Testis (tissue), 3 donors: ENCODE data around the gene PDE4B. TPM values are rescaled to one million over a fixed set of nuclear protein-coding genes. Genes with fewer than 3 reads are reported as not detected.

Source experiments
- DNase-seq: peaks from one replicate; pipeline ENCODE4 v3.0.0-alpha.2; 2019
- H3K27ac ChIP-seq, 2 donors: fragments of 200-600 bp; sonication (generic); one replicate each; pipeline ENCODE4 v1.5.1; 2019
- H3K27me3 ChIP-seq: fragments of 200-600 bp; sonication (generic); one replicate; pipeline ENCODE4 v1.5.1; 2019
- H3K36me3 ChIP-seq: fragments of 200-600 bp; sonication (generic); one replicate; pipeline ENCODE4 v1.5.1; 2017; ENCODE audit warnings: low read depth; ENCODE audit errors: missing control alignments
- H3K4me1 ChIP-seq: fragments of 200-600 bp; sonication (generic); one replicate; pipeline ENCODE4 v1.5.1; 2019
- H3K4me3 ChIP-seq, 2 donors: fragments of 200-600 bp; sonication (generic); one replicate each; pipeline ENCODE4 v1.5.1; 2017 to 2019
- H3K9me3 ChIP-seq: fragments of 200-600 bp; sonication (generic); one replicate; pipeline ENCODE4 v1.5.1; 2017
- CTCF ChIP-seq, 3 experiments: fragments of 450-650 bp in 2 of 3; fragments of 200-600 bp in 1 of 3; sonication (generic) in 1 of 3; IDR thresholded peaks; one replicate each; pipeline ENCODE4 v1.5.1; 2016 to 2019; ENCODE audit warnings: antibody characterized with exemption in 3 of 3, mild to moderate bottlenecking in 2 of 3, moderate library complexity in 1 of 3
- POLR2A ChIP-seq: fragments of 450-650 bp; IDR thresholded peaks from one replicate; pipeline ENCODE4 v1.6.1; 2017; ENCODE audit warnings: antibody characterized with exemption, mild to moderate bottlenecking, moderate library complexity
- WGBS, 2 donors: methylation state at CpG; one replicate each; pipeline ENCODE4 v1.1.5; 2018; 5-methylcytosine and 5-hydroxymethylcytosine counted together
- intact Hi-C: fragments of 100-400 bp; cut with DNase I; formaldehyde crosslinking; loops from one replicate; pipeline ENCODE4 v1.15.1; 2023; ENCODE audit warnings: low total_unique reads
- polyA plus RNA-seq: library from polyadenylated mRNA; stranded (reverse); fragments of 350-450 nt; fragmentation: Illumina TruSeq; extraction: RNeasy Lipid Tissue Mini Kit (QIAGEN cat#74804); gene quantifications from one replicate; pipeline ENCODE4 v1.2.3, GENCODE V29; 2014; ENCODE audit warnings: low read depth, low replicate concordance; ENCODE audit not compliant: insufficient read depth
- total RNA-seq, 2 donors: library from RNA; depleted of rRNA; stranded (reverse); fragments of >200 nt; gene quantifications; one replicate each; pipeline ENCODE4 v1.2.3, GENCODE V29; 2016

PDE4B gene
- total and polyA plus RNA-seq, 3 donors from 2014 or later, result 11.5 to 16.1 (median 12.4) TPM

- 88 to 89% methylated on average over 7 of the region's 7 CpGs for WGBS, 2 donors
- peaks cover 7% of the 10 kb centered on the region for H3K4me1 ChIP-seq
- no peaks in the 10 kb centered on the region for H3K27me3 ChIP-seq
- no peak overlapping the region for H3K4me3 ChIP-seq
- DNase-seq, result no peak
- intact Hi-C loops, result no loop called here
- no peaks in the 10 kb centered on the region for H3K9me3 ChIP-seq
- TF ChIP-seq CTCF (IDR thresholded peaks at IDR 0.05) (no peak), POLR2A (no peak)
- no peaks in the 10 kb centered on the region for H3K36me3 ChIP-seq
- no peak overlapping the region for H3K27ac ChIP-seq
Observed at GRCh38 chr1:66393586-66394287, 601.0 kb downstream of the PDE4B start.

- Histone ChIP-seq H3K4me3 (no peak overlapping the region), H3K4me1 (peaks cover 7% of the 10 kb centered on the region), H3K36me3 (no peaks in the 10 kb centered on the region), H3K27ac (no peak overlapping the region), H3K9me3 (no peaks in the 10 kb centered on the region), H3K27me3 (no peaks in the 10 kb centered on the region)
- WGBS, 2 donors, result 96% methylated on average over 5 of the region's 5 CpGs
- DNase-seq, result no peak
- intact Hi-C loops, result no loop called here
- no peak for TF ChIP-seq CTCF (IDR thresholded peaks at IDR 0.05)
Observed at GRCh38 chr1:66394603-66395002, 601.9 kb downstream of the PDE4B start.

GRCh38 chr1:66395202-66396061, 602.7 kb downstream of the PDE4B start:
- Histone ChIP-seq H3K4me3 (no peak overlapping the region), H3K9me3 (no peaks in the 10 kb centered on the region), H3K27ac (no peak overlapping the region), H3K27me3 (no peaks in the 10 kb centered on the region), H3K36me3 (no peaks in the 10 kb centered on the region), H3K4me1 (peaks cover 7% of the 10 kb centered on the region)
- 67 to 75% methylated on average over 9 of the region's 9 CpGs for WGBS, 2 donors
- TF ChIP-seq CTCF (IDR thresholded peaks at IDR 0.05) (no peak), POLR2A (no peak)
- intact Hi-C loops, result no loop called here
- peak; percentile 27 for DNase-seq

- DNase-seq, result no peak
- H3K27ac ChIP-seq, result no peak overlapping the region
- WGBS, 2 donors, result 78 to 83% methylated on average over 7 of the region's 7 CpGs
Observed at GRCh38 chr1:66396212-66396890, 603.7 kb downstream of the PDE4B start.

More at GRCh38 chr1:66396212-66396890, 603.7 kb downstream of the PDE4B start:
- H3K9me3 ChIP-seq, result no peaks in the 10 kb centered on the region
- intact Hi-C loops, result no loop called here
- no peak overlapping the region for H3K4me3 ChIP-seq
- TF ChIP-seq POLR2A (no peak), CTCF (IDR thresholded peaks at IDR 0.05) (no peak)
- H3K36me3 ChIP-seq, result no peaks in the 10 kb centered on the region
- peaks cover 9% of the 10 kb centered on the region for H3K4me1 ChIP-seq
- H3K27me3 ChIP-seq, result no peaks in the 10 kb centered on the region
